ENCODE measurements around the gene TNS1. TPM values are rescaled to one million over a fixed set of nuclear protein-coding genes. Genes with fewer than 3 reads are reported as not detected.

TNS1 gene
- total RNA-seq, 3 donors from 2014 or later (not counting 1 experiment from before 2014, with no cell fraction given), result 1.1 to 3.0 (median 2.1) TPM

- no peaks in the 10 kb centered on the region for H3K36me3 Mint-ChIP-seq
- Histone ChIP-seq H3K4me3 (ENCODE audit: low read length) (no peak overlapping the region), H3K27me3 (ENCODE audit: control insufficient read depth, insufficient read depth, low read length) (no peaks in the 10 kb centered on the region), H3K9me3 (ENCODE audit: control insufficient read depth, insufficient read depth, low read length) (no peaks in the 10 kb centered on the region), H3K36me3 (ENCODE audit: control insufficient read depth, insufficient read depth, low read length) (no peaks in the 10 kb centered on the region), H3K4me1 (ENCODE audit: control insufficient read depth, insufficient read depth, low read length) (peaks cover 17% of the 10 kb centered on the region), H3K27ac (ENCODE audit: low read length) (no peak overlapping the region)
- peaks cover 11 to 27% of the 10 kb centered on the region in 2 donors for H3K4me1 Mint-ChIP-seq
- intact Hi-C loops (cut with micrococcal nuclease), result no loop called here
- H3K4me3 Mint-ChIP-seq, result no peak overlapping the region
- H3K27ac Mint-ChIP-seq, result no peak overlapping the region
- WGBS (ENCODE audit: insufficient coverage), result 89% methylated on average over 13 of the region's 13 CpGs
- ATAC-seq, result peak in 1 of 3 donors; percentile 2
- DNase-seq, result no peak
- H3K9me3 Mint-ChIP-seq, result no peaks in the 10 kb centered on the region
- no peak for TF ChIP-seq CTCF (IDR thresholded peaks at IDR 0.05)
- no peaks in the 10 kb centered on the region for H3K27me3 Mint-ChIP-seq (ENCODE audit: low read depth in 2 of 2)
Measured at GRCh38 chr2:217794133-217794986, 208.4 kb downstream of the TNS1 start.

GRCh38 chr2:217793566-217794132 lies 209.1 kb downstream of the TNS1 start:
- no peaks in the 10 kb centered on the region for H3K36me3 ChIP-seq (ENCODE audit: control insufficient read depth, insufficient read depth, low read length)
- no peaks in the 10 kb centered on the region for H3K9me3 ChIP-seq (ENCODE audit: control insufficient read depth, insufficient read depth, low read length)
- no peaks in the 10 kb centered on the region for H3K9me3 Mint-ChIP-seq
- intact Hi-C loops (cut with micrococcal nuclease), result no loop called here
- H3K4me3 Mint-ChIP-seq, result no peak overlapping the region
- H3K4me1 Mint-ChIP-seq, result peaks cover 11 to 29% of the 10 kb centered on the region in 2 donors
- H3K27ac ChIP-seq (ENCODE audit: low read length), result no peak overlapping the region
- H3K36me3 Mint-ChIP-seq, result no peaks in the 10 kb centered on the region
- peak overlapping the region in 1 of 2 donors; percentile 9 for H3K27ac Mint-ChIP-seq
- H3K4me1 ChIP-seq (ENCODE audit: control insufficient read depth, insufficient read depth, low read length), result peaks cover 21% of the 10 kb centered on the region
- H3K27me3 Mint-ChIP-seq (ENCODE audit: low read depth in 2 of 2), result no peaks in the 10 kb centered on the region
- DNase-seq (no peak), ATAC-seq (no peak)
- no peak overlapping the region for H3K4me3 ChIP-seq (ENCODE audit: low read length)
- WGBS (ENCODE audit: insufficient coverage), result 92% methylated on average over 8 of the region's 8 CpGs
- TF ChIP-seq CTCF (IDR thresholded peaks at IDR 0.05), result no peak
- no peaks in the 10 kb centered on the region for H3K27me3 ChIP-seq (ENCODE audit: control insufficient read depth, insufficient read depth, low read length)

GRCh38 chr2:217792626-217793527 lies 209.9 kb downstream of the TNS1 start:
- Mint-ChIP-seq H3K27ac (peak overlapping the region in 1 of 2 donors; percentile 57), H3K27me3 (ENCODE audit: low read depth in 2 of 2) (no peaks in the 10 kb centered on the region), H3K36me3 (no peaks in the 10 kb centered on the region), H3K4me1 (peaks cover 18 to 33% of the 10 kb centered on the region in 2 donors), H3K4me3 (no peak overlapping the region), H3K9me3 (no peaks in the 10 kb centered on the region)
- Histone ChIP-seq H3K27ac (ENCODE audit: low read length) (no peak overlapping the region), H3K4me1 (ENCODE audit: control insufficient read depth, insufficient read depth, low read length) (peaks cover 20% of the 10 kb centered on the region), H3K36me3 (ENCODE audit: control insufficient read depth, insufficient read depth, low read length) (no peaks in the 10 kb centered on the region), H3K9me3 (ENCODE audit: control insufficient read depth, insufficient read depth, low read length) (no peaks in the 10 kb centered on the region), H3K4me3 (ENCODE audit: low read length) (no peak overlapping the region), H3K27me3 (ENCODE audit: control insufficient read depth, insufficient read depth, low read length) (no peaks in the 10 kb centered on the region)
- TF ChIP-seq CTCF (IDR thresholded peaks at IDR 0.05), result no peak
- WGBS (ENCODE audit: insufficient coverage), result 93% methylated on average over 5 of the region's 5 CpGs
- DNase-seq, result no peak
- intact Hi-C loops (cut with micrococcal nuclease), result no loop called here
- ATAC-seq, result no peak
